NOMO-1 treated with dmso at 0.1 percent for 144 hours (cell line): Measurements from ENCODE around the gene CNN2.
A peak's percentile ranks its signal among the peaks of the same experiment; 100 is the strongest.

Experiments
- DNase-seq: peaks from one replicate; lab custom pipeline; 2025; ENCODE audit not compliant: unreplicated experiment; lab: John Stamatoyannopoulos, UW

Gene CNN2

GRCh38 chr19:1026783-1027649 lies 608 bp downstream of the CNN2 start:
- no peak for DNase-seq

DNA sequence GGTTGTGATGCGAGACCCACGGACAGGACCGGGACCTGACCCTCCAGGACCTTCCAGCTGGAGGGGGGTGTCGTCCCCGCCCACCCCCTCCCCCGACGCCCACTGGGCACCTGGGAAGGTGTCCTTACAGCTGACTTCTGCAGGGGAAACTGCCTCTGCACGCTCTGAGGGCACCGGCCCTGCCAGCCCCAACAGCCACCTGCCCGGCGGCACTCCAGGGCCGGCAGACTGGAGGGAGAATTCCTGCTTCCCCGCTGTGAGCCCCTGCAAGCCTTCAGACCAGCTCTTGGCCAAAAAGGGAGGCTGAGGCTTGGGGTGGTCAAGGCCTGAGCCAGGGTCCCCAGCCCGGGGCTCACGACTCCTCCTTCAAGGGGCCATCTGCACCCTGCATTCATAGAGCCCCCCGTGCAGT lies 1.2 kb downstream of the CNN2 start:
- DNase-seq = no peak

GRCh38 chr19:1028062-1028926 lies 1.9 kb downstream of the CNN2 start:
- DNase-seq = peak; percentile 66

GRCh38 chr19:1032264-1032867 lies 6.0 kb downstream of the CNN2 start:
- DNase-seq = no peak

GRCh38 chr19:1035998-1036621 lies 9.7 kb downstream of the CNN2 start:
- no peak for DNase-seq

DNA sequence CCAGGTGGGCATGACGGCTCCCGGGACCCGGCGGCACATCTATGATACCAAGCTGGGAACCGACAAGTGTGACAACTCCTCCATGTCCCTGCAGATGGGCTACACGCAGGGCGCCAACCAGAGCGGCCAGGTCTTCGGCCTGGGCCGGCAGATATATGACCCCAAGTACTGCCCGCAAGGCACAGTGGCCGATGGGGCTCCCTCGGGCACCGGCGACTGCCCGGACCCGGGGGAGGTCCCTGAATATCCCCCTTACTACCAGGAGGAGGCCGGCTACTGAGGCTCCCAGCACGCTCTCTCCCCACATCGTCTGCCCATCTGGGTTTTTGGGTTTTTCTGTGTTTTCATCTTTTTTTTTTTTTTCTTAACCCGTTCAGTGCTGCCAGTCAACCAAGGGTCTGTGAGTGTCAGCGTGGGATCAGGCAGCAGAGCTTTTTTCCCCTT lies 11.2 kb downstream of the CNN2 start:
- DNase-seq = peak; percentile 72

GRCh38 chr19:1038978-1039645 lies 12.7 kb downstream of the CNN2 start:
- DNase-seq = no peak

- peak; percentile 98 for DNase-seq
Measured at GRCh38 chr19:1039646-1040475, 13.5 kb downstream of the CNN2 start, which contains the start of gene ABCA7. TSS of gene ABCA7 (plus strand) at chr19:1040107. CDS start at chr19:1041362, 1,255 bp downstream.

DNA sequence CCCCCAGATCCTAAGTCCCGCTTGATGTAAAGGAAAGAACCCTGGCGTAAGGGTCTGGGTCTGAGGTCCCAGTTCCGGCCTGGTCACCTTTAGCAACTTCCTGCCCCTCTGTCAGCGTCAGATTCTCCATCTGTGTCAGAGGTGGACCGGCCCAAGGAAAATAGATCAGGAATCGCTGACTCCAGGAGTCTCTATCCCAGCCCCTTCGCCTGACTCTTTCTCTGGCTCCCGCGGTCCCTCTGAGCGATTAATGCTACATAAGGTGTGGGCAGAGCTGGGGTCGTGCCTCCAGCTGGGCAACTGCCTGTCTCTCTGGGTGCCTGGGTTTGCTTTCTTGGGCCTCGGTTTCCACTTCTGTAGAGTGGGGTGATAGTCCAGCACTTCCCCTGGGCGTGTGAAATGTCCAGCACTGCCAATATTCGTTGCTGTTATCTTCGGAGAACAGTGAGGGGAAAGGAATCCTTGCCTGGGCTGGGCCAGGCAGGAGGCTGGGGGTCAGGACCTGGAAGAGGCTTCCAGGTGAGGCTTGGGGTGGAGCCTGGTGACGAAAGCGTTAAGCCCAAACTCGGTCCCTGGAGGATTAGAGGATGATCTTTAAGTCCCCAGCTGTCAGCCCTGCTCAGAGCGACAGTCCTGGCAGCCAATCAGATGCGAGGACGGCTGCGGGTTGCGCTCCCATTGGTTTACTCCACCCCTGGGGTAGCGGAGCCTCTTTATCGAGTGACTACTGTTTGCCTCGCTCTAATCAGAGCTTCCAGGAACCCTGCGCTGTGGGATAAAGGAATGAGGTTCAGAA lies 14.3 kb downstream of the CNN2 start:
- peak; percentile 71 for DNase-seq

DNA sequence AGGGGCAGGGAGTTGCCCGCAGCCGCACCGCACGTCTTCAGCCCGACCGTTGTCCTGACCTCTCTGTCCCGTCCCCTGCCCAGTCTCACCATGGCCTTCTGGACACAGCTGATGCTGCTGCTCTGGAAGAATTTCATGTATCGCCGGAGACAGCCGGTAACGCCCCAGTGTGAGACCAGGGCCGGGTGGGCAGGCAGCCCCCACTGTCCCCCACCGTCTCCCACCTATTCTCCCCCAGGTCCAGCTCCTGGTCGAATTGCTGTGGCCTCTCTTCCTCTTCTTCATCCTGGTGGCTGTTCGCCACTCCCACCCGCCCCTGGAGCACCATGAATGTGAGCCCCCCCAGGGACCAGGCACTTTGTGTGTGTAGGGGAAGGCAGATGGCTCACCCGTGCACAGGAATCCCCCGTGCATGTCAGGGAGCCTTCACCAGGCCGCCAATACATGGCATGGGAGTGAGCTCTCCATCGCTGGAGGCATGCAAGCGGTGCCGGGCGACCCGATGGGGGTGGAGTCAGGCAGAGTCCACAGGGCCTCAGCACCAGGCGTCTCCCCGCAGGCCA lies 14.9 kb downstream of the CNN2 start:
- no peak for DNase-seq

DNA sequence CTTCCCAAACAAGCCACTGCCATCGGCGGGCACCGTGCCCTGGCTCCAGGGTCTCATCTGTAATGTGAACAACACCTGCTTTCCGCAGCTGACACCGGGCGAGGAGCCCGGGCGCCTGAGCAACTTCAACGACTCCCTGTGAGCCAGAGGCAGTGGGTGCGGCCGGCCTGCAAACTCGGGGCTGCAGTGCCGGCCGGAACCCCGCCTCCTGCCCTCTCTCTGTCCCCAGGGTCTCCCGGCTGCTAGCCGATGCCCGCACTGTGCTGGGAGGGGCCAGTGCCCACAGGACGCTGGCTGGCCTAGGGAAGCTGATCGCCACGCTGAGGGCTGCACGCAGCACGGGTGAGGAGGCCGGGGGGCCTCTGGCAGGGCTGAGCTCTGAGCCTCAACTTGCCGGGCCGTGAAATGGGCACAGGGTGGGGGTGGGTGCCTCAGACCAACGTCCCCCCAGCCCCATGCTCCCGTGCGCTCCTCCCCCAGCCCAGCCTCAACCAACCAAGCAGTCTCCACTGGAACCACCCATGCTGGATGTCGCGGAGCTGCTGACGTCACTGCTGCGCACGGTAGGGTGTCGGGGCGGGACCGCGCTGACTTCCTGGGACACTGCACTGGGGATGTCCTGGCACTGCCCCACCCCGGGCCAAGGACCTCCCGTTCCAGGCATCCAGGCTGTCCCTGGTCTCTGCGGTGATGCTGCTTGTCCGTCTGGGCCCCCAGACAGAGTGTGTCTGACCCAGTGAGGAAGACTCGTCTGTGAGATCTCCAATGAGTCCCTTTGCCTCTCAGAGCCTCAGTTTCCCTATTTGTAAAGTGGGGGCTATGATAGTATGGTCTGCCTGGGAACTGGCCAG lies 15.7 kb downstream of the CNN2 start:
- no peak for DNase-seq

- DNase-seq = no peak
Measured at GRCh38 chr19:1042689-1043511, 16.5 kb downstream of the CNN2 start.

DNA sequence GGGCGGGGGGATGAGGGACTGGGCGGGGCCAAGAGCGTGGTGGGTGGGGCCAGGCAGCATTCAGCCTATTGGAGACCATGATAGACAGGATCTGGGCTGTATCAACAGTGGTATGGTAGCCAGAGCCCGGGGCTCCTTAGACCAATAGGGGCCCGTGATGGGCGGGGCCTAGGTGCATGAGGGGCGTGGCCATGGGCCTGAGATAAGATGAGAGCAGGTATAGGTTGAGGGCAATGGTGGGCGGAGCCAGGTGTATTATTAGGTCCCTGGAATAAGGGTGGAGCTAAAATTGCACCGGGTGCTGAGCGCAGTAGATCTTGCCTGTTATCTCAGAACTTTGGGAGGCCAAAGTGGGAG lies 18.8 kb downstream of the CNN2 start:
- DNase-seq = no peak

DNA sequence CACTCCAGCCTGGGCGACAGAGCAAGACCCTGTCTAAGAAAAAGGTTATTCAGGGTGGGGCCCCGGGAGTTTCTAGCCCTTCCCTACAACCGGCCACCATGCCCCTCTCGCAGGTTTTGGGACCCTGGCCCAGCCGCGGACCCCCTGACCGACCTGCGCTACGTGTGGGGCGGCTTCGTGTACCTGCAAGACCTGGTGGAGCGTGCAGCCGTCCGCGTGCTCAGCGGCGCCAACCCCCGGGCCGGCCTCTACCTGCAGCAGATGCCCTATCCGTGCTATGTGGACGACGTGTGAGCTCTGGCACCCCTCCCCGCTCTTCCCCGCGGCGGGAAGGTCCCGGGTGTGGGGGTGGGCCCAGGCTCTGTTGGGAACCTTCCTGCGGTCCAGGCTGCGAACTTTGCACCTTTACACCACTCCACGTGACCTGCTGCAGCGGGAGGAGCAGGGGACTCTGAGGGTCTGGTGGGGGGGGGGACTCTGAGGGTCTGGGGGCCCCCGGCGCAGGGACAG lies 19.8 kb downstream of the CNN2 start:
- no peak for DNase-seq

- no peak for DNase-seq
Measured at GRCh38 chr19:1046836-1047695, 20.7 kb downstream of the CNN2 start.
